Prostate gland (tissue), 2 donors: Measurements from ENCODE around the gene SEMA3A. TPM values are rescaled to one million over a fixed set of nuclear protein-coding genes. Genes with fewer than 3 reads are reported as not detected.
"Not testable (repeated sequence)": the region's sequence is repeated elsewhere in the genome, so short reads cannot be mapped to it uniquely, and the experiment has no call there.

Source experiments
- DNase-seq: peaks from one replicate; pipeline ENCODE4 v3.0.0-alpha.2; 2019; ENCODE audit warnings: low spot score
- H3K27ac ChIP-seq, 2 donors: fragments of 200-600 bp; sonication (generic); 2 replicates each; pipeline ENCODE4 v1.5.1; 2017 to 2019
- H3K27me3 ChIP-seq: fragments of 200-600 bp; sonication (generic); replicated peaks from 2 replicates; pipeline ENCODE4 v1.5.1; 2019; ENCODE audit not compliant: insufficient read depth
- H3K36me3 ChIP-seq, 2 donors: fragments of 200-600 bp; sonication (generic); 1 replicate in 1 of 2; 2 replicates in 1 of 2; pipeline versions ENCODE4 v1.5.1 to v1.8.1; 2017 to 2019
- H3K4me1 ChIP-seq: fragments of 200-600 bp; sonication (generic); replicated peaks from 2 replicates; pipeline ENCODE4 v1.5.1; 2019
- H3K4me3 ChIP-seq, 2 donors: fragments of 200-600 bp; sonication (generic); 2 replicates each; pipeline ENCODE4 v1.5.1; 2017 to 2019
- H3K9me3 ChIP-seq: fragments of 200-600 bp; sonication (generic); 2 replicates; pipeline ENCODE4 v1.5.1; 2017
- POLR2A ChIP-seq: fragments of 450-650 bp; IDR thresholded peaks from one replicate; pipeline ENCODE4 v1.6.1; 2016; ENCODE audit warnings: antibody characterized with exemption, mild to moderate bottlenecking
- POLR2AphosphoS5 ChIP-seq: sonication (generic); formaldehyde crosslinking; IDR thresholded peaks from one replicate; pipeline ENCODE4 v1.6.1; 2017; ENCODE audit warnings: antibody characterized with exemption
- WGBS: methylation state at CpG from one replicate; pipeline ENCODE4 v1.1.5; 2018; 5-methylcytosine and 5-hydroxymethylcytosine counted together
- intact Hi-C: fragments of 100-400 bp; cut with DNase I; formaldehyde crosslinking; loops from one replicate; pipeline ENCODE4 v1.14.2; 2022
- total RNA-seq, 2 donors: library from RNA; depleted of rRNA; stranded (reverse); fragments of >200 nt; gene quantifications; one replicate each; pipeline ENCODE4 v1.1.0, GENCODE V29; 2016
- TF ChIP-seq, protein P1 (sequence below), 4 experiments: fragments of 200-600 bp in 2 of 4; fragments of 450-650 bp in 2 of 4; sonication (generic) in 2 of 4; IDR thresholded peaks; 1 replicate in 3 of 4; 2 replicates in 1 of 4; pipeline ENCODE4 v1.5.1; 2016 to 2019; ENCODE audit warnings: antibody characterized with exemption in 4 of 4, mild to moderate bottlenecking in 2 of 4, moderate library complexity in 2 of 4

Gene SEMA3A
- 1 to 10 TPM; 1.6 to 1.9 TPM for total RNA-seq

DNA sequence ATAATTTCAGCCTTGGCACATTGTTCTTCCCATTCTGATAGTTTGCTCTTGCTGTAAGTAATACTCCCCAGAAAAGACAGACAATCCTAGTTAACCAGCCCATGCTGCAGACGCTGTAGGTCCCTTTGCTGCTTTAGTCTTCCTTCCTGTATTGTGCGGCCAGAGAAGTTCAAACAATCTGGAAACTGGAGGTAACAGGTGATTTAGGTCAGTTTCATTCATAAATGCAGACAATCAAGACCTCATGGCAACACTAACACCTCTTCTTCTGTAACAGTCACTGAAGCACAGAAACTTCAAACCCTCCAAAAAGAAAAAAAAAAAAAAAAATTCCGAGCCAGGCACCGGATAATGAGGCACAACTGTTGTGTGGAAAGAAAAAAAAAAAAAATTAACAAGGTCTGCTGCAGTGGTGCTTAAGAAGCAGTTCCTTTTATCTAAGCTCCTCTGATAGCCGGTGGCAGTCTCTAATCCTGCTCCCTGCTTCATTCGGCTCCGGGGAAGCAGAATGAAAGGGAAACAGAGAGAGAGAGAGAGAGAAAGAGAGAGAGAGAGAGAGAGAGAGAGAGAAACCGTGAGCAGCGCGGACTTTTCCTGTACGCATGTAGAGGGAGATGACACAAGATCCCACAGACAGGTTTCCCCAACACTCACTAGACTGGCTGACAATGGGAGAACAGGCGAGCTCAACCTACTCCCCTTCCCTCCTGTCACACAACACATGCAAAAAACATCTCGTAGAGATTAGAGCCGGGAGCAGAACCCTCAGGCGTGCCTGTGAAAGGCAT lies at the start of gene SEMA3A:
Gene SEMA3A, minus strand, starts transcription at position 306 of the 788 bp plus-strand sequence. Its CDS starts 203 bp downstream, at position 103.
- no peaks in the 10 kb centered on the region for H3K4me1 ChIP-seq
- TF ChIP-seq, protein P1, sequence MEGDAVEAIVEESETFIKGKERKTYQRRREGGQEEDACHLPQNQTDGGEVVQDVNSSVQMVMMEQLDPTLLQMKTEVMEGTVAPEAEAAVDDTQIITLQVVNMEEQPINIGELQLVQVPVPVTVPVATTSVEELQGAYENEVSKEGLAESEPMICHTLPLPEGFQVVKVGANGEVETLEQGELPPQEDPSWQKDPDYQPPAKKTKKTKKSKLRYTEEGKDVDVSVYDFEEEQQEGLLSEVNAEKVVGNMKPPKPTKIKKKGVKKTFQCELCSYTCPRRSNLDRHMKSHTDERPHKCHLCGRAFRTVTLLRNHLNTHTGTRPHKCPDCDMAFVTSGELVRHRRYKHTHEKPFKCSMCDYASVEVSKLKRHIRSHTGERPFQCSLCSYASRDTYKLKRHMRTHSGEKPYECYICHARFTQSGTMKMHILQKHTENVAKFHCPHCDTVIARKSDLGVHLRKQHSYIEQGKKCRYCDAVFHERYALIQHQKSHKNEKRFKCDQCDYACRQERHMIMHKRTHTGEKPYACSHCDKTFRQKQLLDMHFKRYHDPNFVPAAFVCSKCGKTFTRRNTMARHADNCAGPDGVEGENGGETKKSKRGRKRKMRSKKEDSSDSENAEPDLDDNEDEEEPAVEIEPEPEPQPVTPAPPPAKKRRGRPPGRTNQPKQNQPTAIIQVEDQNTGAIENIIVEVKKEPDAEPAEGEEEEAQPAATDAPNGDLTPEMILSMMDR (IDR thresholded peaks at IDR 0.05), result peak in 1 of 4 experiments; percentile 23
- no peak for TF ChIP-seq POLR2AphosphoS5
- H3K4me3 ChIP-seq, result peak within 1 kb of the TSS; percentile 30 to 33
- no peaks in the 10 kb centered on the region for H3K27me3 ChIP-seq
- no peaks in the 10 kb centered on the region for H3K9me3 ChIP-seq
- peak; percentile 10 for DNase-seq
- H3K36me3 ChIP-seq, result no peaks in the 10 kb centered on the region
- WGBS, result under 1% methylated on average over 15 of the region's 15 CpGs
- H3K27ac ChIP-seq, result peak within 1 kb of the TSS; percentile 14 to 24
- intact Hi-C loops, result loop anchor here (5.0 kb wide), 1 partner anchor 212 kb away; no protein-coding TSS in a partner anchor

GRCh38 chr7:84243037-84243436 lies 48.4 kb upstream of the SEMA3A start:
- H3K27me3 ChIP-seq, H3K36me3 ChIP-seq, H3K4me1 ChIP-seq, H3K9me3 ChIP-seq, H3K27ac ChIP-seq, H3K4me3 ChIP-seq, intact Hi-C loops, DNase-seq: not testable (repeated sequence)
- 89% methylated on average over 6 of the region's 6 CpGs for WGBS

DNA sequence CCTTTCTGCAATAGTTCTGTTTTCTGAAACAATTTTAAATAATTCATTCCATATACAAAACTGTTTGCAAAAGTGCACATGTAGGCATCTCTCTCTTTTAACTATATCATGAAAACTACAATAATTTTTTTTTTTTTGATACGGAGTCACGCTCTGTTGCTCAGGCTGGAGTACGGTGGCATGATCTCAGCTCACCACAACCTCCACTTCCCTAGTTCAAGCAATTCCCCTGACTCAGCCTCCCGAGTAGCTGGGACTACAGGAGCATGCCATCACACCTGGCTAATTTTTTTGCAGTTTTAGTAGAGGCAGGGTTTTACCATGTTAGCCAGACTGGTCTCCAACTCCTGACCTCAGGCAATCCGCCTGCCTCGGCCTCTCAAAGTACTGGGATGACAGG lies 44.0 kb upstream of the SEMA3A start:
- no peak for DNase-seq
- no peaks in the 10 kb centered on the region for H3K36me3 ChIP-seq
- TF ChIP-seq POLR2AphosphoS5 (no peak), POLR2A (no peak)
- TF ChIP-seq, protein P1 (IDR thresholded peaks at IDR 0.05), result no peak
- intact Hi-C loops, result no loop called here
- no peaks in the 10 kb centered on the region for H3K9me3 ChIP-seq
- H3K4me1 ChIP-seq, result no peaks in the 10 kb centered on the region
- H3K27me3 ChIP-seq, result no peaks in the 10 kb centered on the region
- WGBS, result 94% methylated on average over 6 of the region's 6 CpGs
- no peak overlapping the region for H3K4me3 ChIP-seq
- H3K27ac ChIP-seq, result no peak overlapping the region

DNA sequence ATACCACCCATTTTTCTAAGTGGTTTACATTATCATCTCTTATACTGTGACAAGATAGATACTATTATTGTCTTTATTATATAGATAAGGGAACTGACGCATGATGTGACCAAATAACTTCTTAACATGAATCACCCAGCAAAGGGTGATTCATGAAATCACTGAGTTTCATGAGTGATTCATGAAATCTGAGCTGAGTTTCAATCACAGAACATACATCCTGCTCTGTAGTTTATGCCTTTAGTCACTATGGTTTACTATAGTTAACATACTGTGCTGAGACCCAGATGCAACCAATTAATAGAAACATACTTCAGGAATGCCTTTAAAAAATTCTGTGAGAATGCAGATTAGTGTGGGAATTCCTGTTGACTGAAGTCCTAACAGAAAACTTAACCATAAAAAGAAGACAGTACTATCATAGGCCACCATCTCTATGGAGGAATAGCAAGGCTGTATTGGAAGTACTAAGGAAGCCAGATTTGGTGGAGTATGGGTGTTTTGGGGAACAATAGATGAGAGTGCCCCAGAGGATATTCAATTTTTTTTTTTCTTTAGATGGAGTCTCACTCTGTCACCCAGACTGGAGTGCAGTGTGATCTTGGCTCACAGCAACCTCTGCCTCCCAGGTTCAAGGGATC lies 43.1 kb upstream of the SEMA3A start:
- WGBS, result 91% methylated on average over 1 of the region's 1 CpG
- no peak for TF ChIP-seq POLR2AphosphoS5
- TF ChIP-seq, protein P1 (IDR thresholded peaks at IDR 0.05), result no peak
- TF ChIP-seq POLR2A, result no peak
- Histone ChIP-seq H3K4me3 (no peak overlapping the region), H3K4me1 (no peaks in the 10 kb centered on the region), H3K27ac (no peak overlapping the region), H3K9me3 (no peaks in the 10 kb centered on the region), H3K36me3 (no peaks in the 10 kb centered on the region), H3K27me3 (no peaks in the 10 kb centered on the region)
- no peak for DNase-seq
- intact Hi-C loops, result no loop called here

GRCh38 chr7:84236398-84236797 lies 41.8 kb upstream of the SEMA3A start:
- no peaks in the 10 kb centered on the region for H3K36me3 ChIP-seq
- no peak for DNase-seq
- H3K27ac ChIP-seq, result no peak overlapping the region
- no peaks in the 10 kb centered on the region for H3K27me3 ChIP-seq
- 83% methylated on average over 3 of the region's 3 CpGs for WGBS
- no peak overlapping the region for H3K4me3 ChIP-seq
- TF ChIP-seq POLR2A (no peak), POLR2AphosphoS5 (no peak)
- TF ChIP-seq, protein P1 (IDR thresholded peaks at IDR 0.05), result no peak
- no peaks in the 10 kb centered on the region for H3K9me3 ChIP-seq
- H3K4me1 ChIP-seq, result no peaks in the 10 kb centered on the region
- intact Hi-C loops, result no loop called here
